ENCODE results near the gene MERTK.

MERTK gene

DNA sequence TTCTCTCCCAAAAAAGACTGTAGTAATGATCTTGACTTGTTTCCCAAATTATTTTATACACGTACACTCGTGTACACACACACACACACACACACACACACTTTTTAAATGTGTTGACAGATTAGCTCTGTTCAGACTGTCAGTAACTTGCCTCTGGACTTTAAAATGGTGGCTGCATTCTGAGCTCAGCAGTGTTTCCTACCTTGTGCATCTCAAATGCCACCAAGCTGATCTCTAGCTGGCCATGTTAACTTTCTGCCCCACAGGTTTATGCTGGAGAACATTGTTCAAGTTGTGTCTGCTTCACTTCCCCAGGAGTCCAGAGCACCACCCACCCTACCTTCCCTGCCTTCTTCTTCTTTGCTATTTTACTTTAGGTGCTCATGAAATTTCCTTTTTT is 83.3 kb downstream of the MERTK start:
- no peak for DNase-seq

DNA sequence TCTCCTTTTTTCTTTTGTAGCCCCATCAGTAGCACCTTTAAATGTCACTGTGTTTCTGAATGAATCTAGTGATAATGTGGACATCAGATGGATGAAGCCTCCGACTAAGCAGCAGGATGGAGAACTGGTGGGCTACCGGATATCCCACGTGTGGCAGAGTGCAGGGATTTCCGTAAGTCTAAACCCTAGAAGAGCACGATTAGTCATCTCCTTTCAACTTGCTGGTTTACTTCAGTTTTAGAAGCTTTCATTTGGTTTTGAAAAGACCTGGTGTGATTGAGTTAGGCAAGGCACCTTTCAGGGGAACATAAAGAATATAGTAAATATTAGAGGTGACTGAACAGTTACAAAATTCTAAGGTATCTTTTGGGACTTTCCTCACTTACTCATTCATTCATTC is 84.4 kb downstream of the MERTK start:
- no peak for DNase-seq

DNA sequence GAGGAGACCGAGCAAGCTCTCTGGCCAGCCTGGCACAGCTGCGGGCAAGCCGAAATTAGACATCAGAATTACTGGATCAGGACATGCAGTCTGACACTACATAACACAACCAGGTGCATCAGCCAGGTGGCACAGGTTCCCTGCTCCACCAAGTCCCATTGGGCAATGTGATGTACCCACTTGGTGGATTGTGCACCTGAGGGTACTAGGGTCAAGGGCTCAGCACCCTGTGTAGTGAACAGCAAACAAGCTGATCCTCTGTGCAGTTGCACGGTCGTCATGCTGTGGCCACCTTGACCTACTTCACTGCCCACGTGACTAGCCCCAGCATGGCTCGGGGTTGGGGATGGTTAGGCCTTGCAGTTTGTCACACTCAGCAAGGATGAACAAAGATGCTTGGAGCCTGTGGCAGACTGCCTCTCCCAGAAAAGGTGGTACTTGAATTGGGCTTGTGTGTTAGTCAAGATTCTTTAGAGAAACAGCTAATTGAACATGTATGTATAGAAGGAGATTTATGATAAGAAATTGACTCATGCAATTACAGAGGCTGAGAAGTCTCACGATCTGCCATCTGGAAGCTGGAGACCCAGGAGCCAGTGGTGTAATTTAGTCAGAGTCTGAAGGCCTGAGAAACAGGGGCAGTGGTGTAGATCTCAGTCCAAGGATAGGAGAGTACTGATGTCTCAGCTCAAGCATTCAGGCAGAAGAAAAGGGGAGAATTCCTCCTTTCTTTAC is 85.2 kb downstream of the MERTK start:
- no peak for DNase-seq

DNA sequence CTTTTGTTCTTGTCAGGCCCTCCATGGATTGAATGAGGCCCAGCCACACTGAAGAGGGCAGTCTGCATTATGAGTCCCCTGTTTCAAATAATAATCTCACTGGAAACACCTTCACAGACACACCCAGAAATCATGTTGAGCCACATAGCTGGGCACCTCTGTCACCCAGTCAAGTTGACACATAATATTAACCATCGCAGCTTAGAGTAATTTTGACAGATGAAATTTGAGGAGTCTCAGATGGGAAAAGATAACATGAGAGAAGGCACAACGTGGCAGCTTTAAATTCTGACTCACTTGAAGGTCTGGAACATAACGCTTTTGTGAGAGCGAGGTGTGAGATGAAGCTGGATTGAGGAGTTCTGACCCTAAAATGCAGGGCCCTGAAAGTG is 85.8 kb downstream of the MERTK start:
- DNase-seq: no peak

DNA sequence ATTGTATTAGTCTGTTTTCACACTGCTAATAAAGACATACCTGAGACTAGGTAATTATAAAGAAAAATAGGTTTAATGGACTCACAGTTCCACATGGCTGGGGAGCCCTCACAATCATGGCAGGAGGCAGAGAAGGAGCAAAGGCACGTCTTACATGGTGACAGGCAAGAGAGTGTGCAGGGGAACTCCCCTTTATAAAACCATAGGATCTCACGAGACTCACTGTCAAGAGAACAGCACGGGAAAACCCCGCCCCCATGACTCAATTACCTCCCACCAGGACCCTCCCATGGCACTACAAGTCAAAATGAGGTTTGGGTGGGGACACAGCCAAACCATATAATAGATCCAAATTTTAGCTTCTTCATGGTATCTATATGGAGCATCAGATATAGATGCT is 87.1 kb downstream of the MERTK start:
- DNase-seq: no peak

DNA sequence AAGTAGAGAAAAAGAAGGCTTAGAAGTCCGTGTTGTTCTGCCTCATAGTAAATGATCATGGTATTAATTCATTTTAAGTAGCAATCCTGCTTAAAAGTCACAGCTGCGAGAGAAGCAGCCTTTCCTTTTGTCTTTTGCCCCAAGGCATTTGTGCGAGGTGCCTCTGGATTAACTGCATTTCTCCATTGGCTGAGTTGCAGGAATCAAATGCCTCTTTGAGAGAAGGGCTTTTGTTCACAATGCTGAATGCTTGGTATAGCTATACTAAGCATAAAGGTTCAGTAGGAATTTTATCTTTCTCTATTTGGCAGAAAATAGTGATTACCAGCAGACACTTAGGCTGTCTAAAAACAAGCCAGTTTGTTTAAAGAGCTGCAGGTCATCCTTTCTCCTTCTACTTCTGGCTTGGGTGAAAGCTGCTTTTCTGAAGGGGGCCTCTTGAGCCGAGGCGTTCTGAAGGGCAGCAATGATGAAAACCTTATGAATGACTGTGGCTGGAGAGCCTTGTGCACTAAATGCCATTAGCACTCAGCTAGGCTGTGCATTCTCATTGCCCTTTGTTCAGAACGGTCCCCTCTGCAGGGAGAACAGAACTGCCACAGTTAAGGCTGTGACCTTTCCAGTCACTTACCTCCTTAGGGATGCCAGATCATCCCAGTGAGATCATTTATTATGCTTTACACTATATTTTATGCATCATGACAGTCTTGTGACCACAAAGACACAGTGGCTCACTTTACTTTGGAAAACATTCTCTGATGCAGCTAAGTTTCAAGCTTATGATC is 87.9 kb downstream of the MERTK start:
- DNase-seq: no peak

DNA sequence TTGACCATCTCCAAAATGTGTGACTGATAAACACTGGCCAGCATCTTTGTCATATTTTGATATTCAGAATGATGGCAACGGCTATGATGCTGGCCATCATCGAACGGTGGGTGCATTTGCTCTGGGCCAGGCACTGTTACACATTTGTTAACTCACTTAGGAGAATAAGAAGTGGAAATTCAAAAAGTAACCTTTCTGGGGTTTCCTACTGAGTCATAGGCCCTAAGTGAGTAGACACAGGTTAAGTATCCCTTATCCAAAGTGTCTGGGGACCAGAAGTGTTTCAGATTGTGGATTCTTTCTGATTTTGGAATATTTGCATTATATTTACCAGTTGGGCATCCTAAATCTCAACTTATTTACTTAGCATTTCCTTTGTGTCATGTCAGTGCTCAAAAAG is 92.0 kb downstream of the MERTK start:
- DNase-seq: no peak

DNA sequence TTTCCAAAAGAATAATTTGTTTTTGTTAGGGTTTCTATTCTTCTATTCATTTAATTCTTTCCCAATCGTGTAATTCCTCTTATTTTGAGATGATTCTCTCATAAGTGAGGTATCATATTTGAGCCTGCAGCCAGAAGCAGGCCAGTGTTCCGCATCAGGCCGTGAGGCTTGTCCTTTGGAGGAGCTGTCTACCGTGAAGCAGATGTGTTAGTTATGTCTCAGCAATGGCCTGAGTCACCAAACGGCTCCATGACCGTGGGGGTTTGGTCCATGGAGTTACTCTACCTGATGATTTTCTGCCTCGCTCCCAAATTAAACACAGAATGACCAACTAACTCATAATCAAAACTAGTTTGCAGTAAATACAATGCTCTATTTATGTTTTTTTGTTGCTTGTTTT is 92.4 kb downstream of the MERTK start:
- DNase-seq: no peak

DNA sequence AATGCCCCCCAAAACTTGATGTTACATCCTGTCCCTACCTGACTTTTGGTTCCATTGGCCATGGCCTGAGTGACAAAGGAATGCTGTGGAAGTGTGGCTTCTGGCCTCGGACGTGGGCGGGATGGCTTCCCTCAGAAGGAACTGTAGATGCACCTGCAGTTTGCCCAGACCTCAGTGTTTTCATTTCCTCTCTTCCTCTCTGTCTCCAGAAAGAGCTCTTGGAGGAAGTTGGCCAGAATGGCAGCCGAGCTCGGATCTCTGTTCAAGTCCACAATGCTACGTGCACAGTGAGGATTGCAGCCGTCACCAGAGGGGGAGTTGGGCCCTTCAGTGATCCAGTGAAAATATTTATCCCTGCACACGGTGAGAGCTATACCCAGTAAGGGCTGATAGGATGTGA is 95.6 kb downstream of the MERTK start:
- DNase-seq: no peak

DNA sequence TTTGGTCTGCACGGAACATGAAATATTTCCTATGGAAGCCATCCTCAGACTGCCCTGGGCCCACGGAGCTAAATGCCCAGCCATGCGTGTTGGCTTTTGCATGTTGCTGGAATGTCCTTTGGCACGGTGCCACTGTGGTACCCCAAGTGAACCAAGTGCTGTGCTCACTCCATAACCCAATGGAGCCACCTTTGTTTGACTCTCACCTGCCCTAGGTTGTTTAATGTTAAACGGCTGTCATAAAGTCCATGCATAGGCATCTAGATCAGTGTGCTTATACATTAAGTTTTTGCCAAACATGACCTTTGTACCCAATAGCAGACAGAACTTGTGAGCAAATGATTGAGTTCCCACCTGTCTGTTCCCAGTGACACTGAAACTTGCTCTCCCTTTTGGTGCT is 96.7 kb downstream of the MERTK start:
- no peak for DNase-seq

DNA sequence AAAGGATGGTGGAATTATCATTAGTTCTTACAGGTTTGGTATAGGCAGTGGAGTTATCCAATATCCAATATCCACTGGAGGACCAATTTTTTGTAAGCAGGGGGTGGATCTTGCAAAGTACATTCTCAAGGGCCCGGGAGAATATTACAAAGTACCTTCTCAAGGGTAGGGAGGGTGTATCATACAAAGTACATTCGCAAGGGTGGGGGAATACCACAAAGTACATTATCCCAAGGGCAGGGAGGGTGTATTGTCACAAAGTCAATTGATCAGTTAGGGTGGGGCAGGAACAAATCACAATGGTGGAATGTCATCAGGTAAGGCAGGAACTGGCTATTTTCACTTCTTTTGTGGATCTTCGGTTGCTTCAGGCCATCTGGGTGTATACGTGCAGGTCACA is 101.4 kb downstream of the MERTK start:
- DNase-seq: no peak

DNA sequence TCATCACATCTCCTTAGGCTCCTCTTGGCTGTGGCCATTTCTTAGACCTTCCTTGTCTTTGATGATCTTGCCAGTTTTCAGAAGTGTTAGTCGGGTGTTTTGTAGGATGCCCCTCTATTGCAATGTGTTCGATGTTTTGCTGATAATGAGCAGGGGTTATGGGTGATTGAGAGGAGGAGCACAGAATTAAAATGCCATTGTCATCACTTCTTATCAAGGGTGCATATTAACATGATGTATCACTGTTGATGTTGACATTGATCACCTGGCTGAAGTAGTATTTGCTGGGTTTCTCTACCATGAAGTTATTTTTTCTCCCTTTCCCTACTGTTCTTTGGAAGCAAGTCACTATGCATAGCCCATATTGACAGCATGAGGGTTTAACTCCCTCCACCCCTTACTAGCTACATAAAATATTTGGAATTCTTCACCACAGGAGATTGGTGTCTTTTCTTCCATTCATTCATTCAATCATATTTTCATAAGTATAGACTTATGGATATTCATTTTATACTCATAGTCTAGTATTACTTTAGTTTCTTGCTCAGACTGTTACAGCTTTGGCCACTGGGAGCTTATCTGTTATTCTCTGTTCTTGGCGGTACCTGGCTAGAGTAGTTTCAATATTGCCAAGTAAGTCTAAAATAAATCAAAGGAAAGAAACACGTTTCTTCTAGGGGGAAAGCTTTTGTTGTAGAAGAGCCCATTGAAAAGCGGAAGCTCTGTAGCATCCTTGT is 102.2 kb downstream of the MERTK start:
- no peak for DNase-seq

DNA sequence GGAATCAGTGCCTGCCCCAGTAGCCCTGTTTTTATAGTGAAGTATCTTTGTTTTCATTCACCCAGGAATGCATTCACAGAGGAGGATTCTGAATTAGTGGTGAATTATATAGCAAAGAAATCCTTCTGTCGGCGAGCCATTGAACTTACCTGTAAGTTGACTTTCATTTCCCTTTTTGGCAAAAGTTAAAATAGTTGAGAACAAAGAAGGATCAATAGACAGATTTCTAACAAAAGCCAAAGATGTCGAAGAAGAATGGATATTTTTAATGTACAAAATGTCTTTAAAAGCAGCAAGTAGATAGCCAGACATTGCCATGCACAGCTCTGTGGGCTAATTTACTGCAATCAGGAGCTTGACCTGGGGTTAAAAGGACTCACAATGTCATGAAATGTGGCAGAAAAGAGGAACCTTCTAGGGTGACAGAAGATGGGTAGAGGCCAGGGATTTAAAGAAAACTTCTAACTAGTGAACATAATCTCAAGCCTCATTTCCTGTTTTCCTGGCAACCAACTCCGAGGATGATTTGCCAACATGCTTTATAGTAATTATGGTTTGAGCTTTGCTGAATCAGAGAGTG is 102.8 kb downstream of the MERTK start:
- DNase-seq: no peak

DNA sequence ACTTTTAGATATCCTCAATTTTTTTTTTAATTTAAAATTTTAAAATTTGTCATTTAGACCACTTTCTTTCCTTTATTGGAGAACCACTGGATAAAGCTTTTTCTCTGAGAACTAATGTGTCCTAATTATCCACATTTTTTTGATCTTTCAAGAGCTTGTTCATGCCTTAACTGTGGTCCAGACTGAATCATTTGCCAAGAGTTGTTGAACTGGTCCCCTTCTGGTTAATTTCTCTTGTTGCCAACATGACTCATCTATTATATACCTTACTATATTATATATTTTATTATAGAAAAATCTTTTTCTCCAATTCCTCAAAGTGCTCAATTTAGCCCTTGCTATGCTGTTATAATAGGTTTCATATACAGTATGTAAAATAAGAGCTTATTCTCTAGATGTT is 103.5 kb downstream of the MERTK start:
- DNase-seq: no peak

DNA sequence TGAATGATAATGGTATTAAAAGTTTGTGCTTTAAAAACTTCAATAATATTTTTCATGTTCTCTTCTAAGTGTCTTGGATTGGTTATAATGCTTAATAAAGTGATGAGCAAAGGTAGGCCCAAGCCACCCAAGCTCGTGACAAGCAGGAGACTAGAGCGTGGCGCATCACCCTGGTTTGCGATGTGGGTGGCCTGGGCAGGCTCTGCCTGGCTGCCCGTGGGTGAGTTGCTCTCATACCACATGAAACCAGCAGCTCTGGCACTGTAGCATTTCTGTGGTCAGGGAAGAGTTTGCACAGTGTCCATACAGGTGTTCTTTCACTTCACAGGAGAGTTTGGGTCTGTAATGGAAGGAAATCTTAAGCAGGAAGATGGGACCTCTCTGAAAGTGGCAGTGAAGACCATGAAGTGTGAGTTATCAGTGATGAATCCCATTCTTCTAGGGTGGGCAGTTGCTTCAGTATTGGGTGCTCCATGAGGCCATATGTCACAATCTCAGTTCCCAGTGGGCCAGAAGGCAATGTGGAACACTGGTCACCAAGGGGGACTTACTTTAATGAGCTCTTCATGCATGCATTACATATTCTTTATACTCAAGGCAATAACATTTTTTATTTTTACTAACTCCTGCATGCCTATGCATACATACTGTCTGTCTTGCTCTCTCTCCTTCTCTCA is 105.3 kb downstream of the MERTK start:
- no peak for DNase-seq

DNA sequence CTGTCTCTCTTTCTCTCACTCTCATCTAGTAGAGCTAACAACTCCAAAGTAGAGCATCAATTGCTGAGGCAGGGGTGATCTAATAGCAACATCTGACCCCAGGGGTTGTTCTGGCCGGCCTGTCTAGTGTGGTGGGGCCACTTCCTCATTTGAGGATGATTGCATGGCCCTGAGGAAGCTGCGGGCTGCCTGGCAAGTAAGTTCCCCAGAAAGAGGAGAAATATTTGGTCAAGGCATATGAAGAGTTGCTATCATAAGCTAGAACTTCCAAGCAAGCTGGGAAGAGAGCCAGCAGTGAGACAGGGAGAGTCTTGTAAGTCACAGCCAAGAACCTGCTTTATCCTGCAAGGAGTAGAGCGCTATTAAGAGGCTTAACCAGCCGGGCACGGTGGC is 105.8 kb downstream of the MERTK start:
- no peak for DNase-seq

DNA sequence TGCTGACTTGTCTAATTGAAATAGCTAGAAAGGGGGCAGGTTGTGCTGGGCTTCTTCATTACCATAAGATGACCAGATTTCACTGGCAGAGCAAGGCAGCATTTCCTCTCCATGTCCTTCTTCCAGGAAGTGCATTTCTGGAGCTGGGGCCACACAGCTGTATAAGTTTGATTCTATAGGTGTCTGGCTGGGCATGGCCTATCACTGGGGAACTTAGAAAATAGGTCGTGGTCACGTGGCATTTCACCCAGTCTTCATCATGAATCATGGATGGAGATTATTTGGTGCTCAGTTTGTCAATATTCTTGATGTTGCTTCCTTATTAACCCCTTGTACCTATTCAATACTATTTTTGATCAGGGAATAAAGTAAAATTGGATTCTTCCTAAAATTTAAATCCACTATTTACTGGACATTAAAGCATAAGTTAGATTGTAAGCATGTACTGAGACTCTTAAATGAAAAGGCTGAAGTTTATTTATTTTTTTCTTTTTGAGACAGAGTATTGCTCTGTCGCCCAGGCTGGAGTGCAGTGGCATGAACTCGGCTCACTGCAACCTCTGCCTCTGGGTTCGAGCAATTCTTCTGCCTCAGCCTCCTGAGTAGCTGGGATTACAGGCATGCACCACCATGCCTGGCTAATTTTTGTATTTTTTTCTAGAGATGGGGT is 107.1 kb downstream of the MERTK start:
- no peak for DNase-seq

DNA sequence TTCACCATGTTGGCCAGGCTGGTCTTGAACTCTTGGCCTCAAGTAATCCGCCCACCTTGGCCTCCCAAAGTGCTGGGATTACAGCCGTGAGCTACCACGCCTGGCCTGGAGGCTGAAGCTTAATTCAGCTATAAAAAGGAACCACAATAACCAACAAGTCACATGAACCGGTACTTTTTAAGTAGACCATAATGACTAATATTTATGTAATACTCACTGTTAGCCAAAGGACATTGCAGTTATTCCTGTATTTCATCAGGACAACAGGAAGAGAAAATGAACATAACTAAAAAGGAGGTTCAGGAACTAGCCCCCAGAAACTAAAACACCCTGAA is 107.6 kb downstream of the MERTK start:
- no peak for DNase-seq

DNA sequence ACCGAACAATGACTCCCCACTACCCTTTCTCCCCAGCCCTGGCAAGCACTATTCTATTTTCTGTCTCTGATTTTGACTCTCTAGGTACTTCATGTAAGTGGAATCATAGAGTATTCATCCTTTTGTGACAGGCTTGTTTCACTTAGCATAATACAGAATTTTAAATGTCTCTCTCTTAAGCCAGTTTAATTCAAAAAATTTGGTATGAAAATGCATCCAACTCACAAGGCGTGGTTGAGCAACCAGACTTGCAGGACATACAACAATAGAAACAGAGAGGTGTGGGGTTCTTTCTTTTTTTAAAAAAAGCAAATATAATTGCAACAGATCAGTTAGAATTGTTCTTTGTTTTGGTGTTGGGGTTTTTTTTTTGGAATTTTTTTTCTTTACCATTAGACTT is 109.1 kb downstream of the MERTK start:
- DNase-seq: no peak

DNA sequence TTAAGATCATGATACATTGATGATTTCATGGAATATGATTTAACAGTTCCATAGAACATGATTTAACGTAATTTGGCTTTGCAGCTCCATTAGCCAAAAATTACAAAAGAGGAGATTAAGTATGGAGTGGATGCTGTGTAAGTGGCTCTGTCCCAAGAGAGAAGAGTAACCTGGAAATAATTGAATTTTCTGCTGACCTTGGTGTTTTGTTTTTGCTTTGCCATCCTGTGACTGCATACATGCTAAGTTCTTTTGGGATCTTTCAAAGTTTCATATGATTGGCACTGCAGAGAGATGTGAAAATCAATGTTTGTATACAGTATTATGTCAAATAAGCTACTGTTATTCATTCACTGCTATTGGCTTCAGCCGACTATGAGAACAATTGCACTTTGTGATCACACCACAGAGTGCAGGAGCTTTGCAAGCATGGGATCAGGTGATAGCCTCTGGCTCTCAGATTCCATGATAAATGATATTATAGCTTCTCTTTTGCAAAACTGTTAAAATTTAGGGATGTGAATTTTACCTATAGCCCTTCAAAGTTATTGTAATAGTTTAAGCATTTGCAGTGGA is 110.6 kb downstream of the MERTK start:
- no peak for DNase-seq

DNA sequence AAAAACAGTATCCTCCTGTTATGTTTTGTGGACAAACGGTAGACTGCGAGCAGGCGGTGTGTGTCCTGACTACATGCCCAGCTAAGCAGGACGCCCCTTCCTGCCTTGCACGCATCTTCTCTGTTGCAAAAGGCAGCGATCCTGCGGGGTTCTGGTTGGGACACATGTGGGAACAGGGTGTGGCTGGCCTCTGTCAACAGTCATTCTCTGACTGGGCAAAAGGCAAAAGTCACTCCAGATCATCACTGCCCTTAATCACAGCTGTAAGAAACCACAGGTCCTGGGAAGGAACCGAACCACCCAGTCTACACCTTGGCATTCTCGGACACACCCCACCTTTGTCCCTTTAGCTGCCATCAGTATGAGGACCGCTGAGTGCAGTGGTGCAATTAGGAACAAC is 112.3 kb downstream of the MERTK start:
- DNase-seq: no peak

DNA sequence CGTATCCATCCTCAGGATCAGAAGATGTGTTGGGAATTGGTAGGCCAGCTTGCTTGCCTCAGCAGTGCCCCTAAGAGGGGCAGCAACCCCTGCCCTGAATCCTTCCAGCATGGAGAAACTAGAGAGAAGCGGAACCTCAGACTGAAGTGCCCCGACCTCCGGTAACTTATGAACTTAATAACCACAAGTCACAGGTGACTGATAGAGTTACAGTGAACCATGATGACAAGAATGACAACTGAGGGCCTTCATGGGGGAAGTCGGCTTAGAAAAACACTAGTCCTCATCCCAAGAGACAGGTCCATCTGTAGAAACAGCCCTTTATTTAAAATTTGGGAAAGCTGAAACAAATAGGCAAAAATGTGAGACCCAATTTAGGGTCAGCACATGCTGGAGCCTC is 114.1 kb downstream of the MERTK start:
- no peak for DNase-seq
